GM21576 (cell line): Measurements from ENCODE around the gene ARL6IP5.

Experiments used
- ATAC-seq: cut with Tn5 transposase; IDR thresholded peaks from one replicate; pipeline ENCODE4 v1.9.1; 2021; ENCODE audit warnings: mild to moderate bottlenecking, moderate library complexity; ENCODE audit not compliant: unreplicated experiment

The ARL6IP5 gene

GRCh38 chr3:69085833-69086722 lies 1.3 kb downstream of the ARL6IP5 start:
- no peak for ATAC-seq

GRCh38 chr3:69087030-69087791 lies 2.5 kb downstream of the ARL6IP5 start:
- no peak for ATAC-seq

GRCh38 chr3:69088063-69088462 lies 3.3 kb downstream of the ARL6IP5 start:
- peak; percentile 16 for ATAC-seq

GRCh38 chr3:69090021-69090420 lies 5.3 kb downstream of the ARL6IP5 start:
- ATAC-seq, result no peak

GRCh38 chr3:69091389-69092029 lies 6.8 kb downstream of the ARL6IP5 start:
- ATAC-seq, result no peak

GRCh38 chr3:69092030-69092516 lies 7.3 kb downstream of the ARL6IP5 start:
- peak; percentile 75 for ATAC-seq

GRCh38 chr3:69094467-69095205 lies 9.9 kb downstream of the ARL6IP5 start:
- no peak for ATAC-seq

GRCh38 chr3:69095636-69096035 lies 10.9 kb downstream of the ARL6IP5 start:
- no peak for ATAC-seq

- no peak for ATAC-seq
These were observed 11.6 kb downstream of the ARL6IP5 start for GRCh38 chr3:69096299-69096698.

DNA sequence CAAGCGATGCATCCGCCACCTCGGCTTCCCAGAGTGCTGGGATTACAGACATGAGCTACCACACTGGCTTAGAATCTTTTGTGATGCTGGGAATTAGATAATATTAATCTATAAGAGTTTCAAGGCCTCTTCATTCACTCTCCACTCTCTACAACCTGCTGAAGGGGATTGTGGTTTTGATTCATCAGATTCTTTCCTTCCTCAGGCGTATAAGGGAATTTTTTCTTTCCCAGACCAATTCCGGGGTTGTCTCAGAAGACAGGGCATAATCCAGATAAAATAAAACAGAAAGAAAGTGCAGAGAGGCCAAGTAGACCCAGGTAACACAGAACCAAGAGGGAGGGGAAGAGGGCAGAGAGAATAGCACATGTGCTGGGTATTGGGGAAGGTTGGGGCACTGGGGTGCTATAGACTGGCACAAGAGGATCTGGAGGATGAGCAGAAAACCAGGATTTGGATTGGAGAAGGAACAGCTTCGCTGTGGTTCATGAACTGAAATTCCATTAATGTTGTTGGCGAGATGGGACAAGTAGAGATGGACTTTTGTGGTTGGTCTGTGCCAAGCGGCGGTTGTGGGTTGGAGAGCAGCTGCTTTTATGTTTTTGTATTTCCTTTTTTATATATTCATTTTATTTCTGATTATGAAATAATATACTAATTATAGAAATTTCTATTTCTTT lies 12.8 kb downstream of the ARL6IP5 start:
- ATAC-seq, result no peak

GRCh38 chr3:69099576-69099975 lies 14.8 kb downstream of the ARL6IP5 start:
- no peak for ATAC-seq

- ATAC-seq, result no peak
These were observed 17.6 kb downstream of the ARL6IP5 start for GRCh38 chr3:69102384-69102783.

- no peak for ATAC-seq
These were observed 18.4 kb downstream of the ARL6IP5 start for GRCh38 chr3:69103123-69103522.

DNA sequence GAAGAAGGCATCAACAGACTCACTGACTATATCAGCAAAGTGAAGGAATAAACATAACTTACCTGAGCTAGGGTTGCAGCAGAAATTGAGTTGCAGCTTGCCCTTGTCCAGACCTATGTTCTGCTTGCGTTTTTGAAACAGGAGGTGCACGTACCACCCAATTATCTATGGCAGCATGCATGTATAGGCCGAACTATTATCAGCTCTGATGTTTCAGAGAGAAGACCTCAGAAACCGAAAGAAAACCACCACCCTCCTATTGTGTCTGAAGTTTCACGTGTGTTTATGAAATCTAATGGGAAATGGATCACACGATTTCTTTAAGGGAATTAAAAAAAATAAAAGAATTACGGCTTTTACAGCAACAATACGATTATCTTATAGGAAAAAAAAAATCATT lies 19.8 kb downstream of the ARL6IP5 start:
- no peak for ATAC-seq

- ATAC-seq, result no peak
These were observed 20.6 kb downstream of the ARL6IP5 start for GRCh38 chr3:69105320-69105719.

GRCh38 chr3:69107841-69108240 lies 23.1 kb downstream of the ARL6IP5 start:
- no peak for ATAC-seq

DNA sequence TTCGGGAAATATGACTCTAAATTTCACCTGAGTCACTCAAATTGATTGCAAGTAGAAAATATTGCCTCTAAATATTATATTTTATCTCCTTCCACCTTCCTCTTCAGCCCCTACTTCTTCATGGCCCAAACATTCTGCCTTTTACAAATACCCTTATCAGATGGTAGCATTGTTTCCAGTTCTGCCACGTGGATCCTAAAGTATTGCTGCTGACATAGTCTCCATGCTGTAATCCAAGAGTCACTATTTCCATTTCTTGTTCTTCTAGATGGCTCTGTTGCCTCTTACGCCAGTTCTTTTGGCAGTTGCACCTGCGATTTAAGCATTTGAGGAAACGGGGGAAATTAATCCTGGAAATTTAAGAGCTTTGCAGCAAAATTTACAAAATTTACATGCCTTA lies 24.1 kb downstream of the ARL6IP5 start:
- ATAC-seq, result no peak

DNA sequence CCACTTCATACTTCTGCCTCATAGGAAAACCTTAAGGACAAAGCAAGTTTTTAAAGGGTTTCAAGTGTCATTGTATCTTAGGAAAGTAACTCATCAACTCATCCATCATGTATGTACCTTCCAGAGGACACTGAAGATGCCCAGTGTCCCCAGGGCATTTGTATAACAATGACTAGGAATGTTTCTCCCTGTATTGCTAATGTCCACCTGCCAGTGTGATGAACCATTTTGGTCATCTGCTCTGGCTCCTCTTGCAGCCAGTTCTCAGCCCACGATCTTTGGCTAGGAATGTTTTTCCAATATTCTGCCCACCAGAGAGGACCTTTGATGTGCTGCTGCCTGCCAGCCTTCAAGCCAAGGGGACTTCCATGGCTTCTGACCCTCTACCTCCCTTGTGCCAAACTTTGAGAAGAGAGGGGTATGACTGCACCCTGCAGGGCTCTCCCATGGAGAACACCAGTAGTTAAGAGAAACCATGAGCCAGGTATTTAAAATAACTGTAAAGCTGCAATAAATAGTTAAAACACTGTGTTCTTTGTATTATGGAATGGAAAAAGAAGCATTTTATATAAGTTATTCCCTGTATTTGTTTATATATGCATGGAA lies 26.3 kb downstream of the ARL6IP5 start:
- no peak for ATAC-seq

- ATAC-seq, result no peak
These were observed 28.8 kb downstream of the ARL6IP5 start for GRCh38 chr3:69113536-69113935.

- no peak for ATAC-seq
These were observed 31.0 kb downstream of the ARL6IP5 start for GRCh38 chr3:69115731-69116130.
